Measurements from ENCODE around the gene PRRC2C. TPM values are rescaled to one million over a fixed set of nuclear protein-coding genes. Genes with fewer than 3 reads are reported as not detected.

PRRC2C gene
- total and polyA plus RNA-seq, 7 donors = 12.7 to 71.4 (median 50.8) TPM

GRCh38 chr1:171637928-171638576, 152.7 kb downstream of the PRRC2C start:
- Histone ChIP-seq H3K9me3 (no peaks in the 10 kb centered on the region), H3K36me3 (ENCODE audit: insufficient read depth in 1 of 2, low read depth in 1 of 2) (no peaks in the 10 kb centered on the region), H3K4me1 (no peaks in the 10 kb centered on the region), H3K27ac (no peak overlapping the region), H3K4me3 (no peak overlapping the region), H3K27me3 (ENCODE audit: insufficient read depth in 3 of 3, low read length in 2 of 3) (no peaks in the 10 kb centered on the region)
- TF ChIP-seq CTCF (IDR thresholded peaks at IDR 0.05) = no peak
- 66 to 69% (median 67%) methylated on average over 4 of the region's 4 CpGs for whole genome bisulfite sequencing, 3 donors
- no peak for ATAC-seq
- intact Hi-C loops (cut with DNase I) = no loop called here
- no peak for DNase-seq

- Histone ChIP-seq H3K9me3 (no peaks in the 10 kb centered on the region), H3K4me1 (peaks cover 7% of the 10 kb centered on the region), H3K27ac (no peak overlapping the region), H3K4me3 (no peak overlapping the region), H3K27me3 (ENCODE audit: insufficient read depth in 3 of 3, low read length in 2 of 3) (no peaks in the 10 kb centered on the region), H3K36me3 (ENCODE audit: insufficient read depth in 1 of 2, low read depth in 1 of 2) (no peaks in the 10 kb centered on the region)
- WGBS, 3 donors = 96 to 98% (median 97%) methylated on average over 1 of the region's 1 CpG
- no peak for TF ChIP-seq CTCF (IDR thresholded peaks at IDR 0.05)
- intact Hi-C loops (cut with DNase I) = loop anchor here (10.0 kb wide), 1 partner anchor 105 kb away; the partner anchor contains the start of gene VAMP4 (in 2 of the 2)
- no peak for ATAC-seq
- DNase-seq = no peak
Observed at GRCh38 chr1:171640225-171640624, 154.9 kb downstream of the PRRC2C start.

GRCh38 chr1:171641076-171641864, 155.9 kb downstream of the PRRC2C start:
- intact Hi-C loops (cut with DNase I) = loop anchor here (10.0 kb wide), 1 partner anchor 104 kb away; the partner anchor contains the start of gene VAMP4 (in 2 of the 2)
- no peak for TF ChIP-seq CTCF (IDR thresholded peaks at IDR 0.05)
- ATAC-seq (no peak), DNase-seq (no peak)
- Histone ChIP-seq H3K27ac (no peak overlapping the region), H3K36me3 (ENCODE audit: insufficient read depth in 1 of 2, low read depth in 1 of 2) (no peaks in the 10 kb centered on the region), H3K27me3 (ENCODE audit: insufficient read depth in 3 of 3, low read length in 2 of 3) (no peaks in the 10 kb centered on the region), H3K4me3 (no peak overlapping the region), H3K9me3 (no peaks in the 10 kb centered on the region), H3K4me1 (peaks cover 15% of the 10 kb centered on the region)
- 48 to 74% (median 52%) methylated on average over 10 of the region's 10 CpGs for WGBS, 3 donors

GRCh38 chr1:171642197-171642596, 156.9 kb downstream of the PRRC2C start:
- intact Hi-C loops (cut with DNase I) = loop anchor here (2.0 to 10.0 kb wide), 2 partner anchors 103 to 343 kb away; partner anchors contain the start of gene VAMP4 (in 2 of the 2)
- H3K27me3 ChIP-seq (ENCODE audit: insufficient read depth in 3 of 3, low read length in 2 of 3) = no peaks in the 10 kb centered on the region
- no peaks in the 10 kb centered on the region for H3K36me3 ChIP-seq (ENCODE audit: insufficient read depth in 1 of 2, low read depth in 1 of 2)
- ATAC-seq (no peak), DNase-seq (no peak)
- WGBS, 3 donors = 87 to 93% (median 87%) methylated on average over 4 of the region's 4 CpGs
- TF ChIP-seq CTCF (IDR thresholded peaks at IDR 0.05) = no peak
- H3K9me3 ChIP-seq = no peaks in the 10 kb centered on the region
- H3K4me3 ChIP-seq = no peak overlapping the region
- no peak overlapping the region for H3K27ac ChIP-seq
- peaks cover 15% of the 10 kb centered on the region for H3K4me1 ChIP-seq

Other genes with a start within 250 kb of the PRRC2C start
- under 1 TPM in 2 of 4 donors, not detected in 2; 0.30 TPM for gene FMO1, start 237.0 kb upstream of the PRRC2C start, total RNA-seq
- under 1 TPM in 2 of 3 donors, not detected in 1; 0.03 to 0.19 TPM for gene FMO1, start 237.0 kb upstream of the PRRC2C start, polyA plus RNA-seq
- 1 to 10 TPM in 1 of 4 donors, under 1 TPM in 3; 0.59 to 1.7 (median 0.75) TPM for gene FMO4, start 171.3 kb upstream of the PRRC2C start, total RNA-seq
- 1 to 10 TPM in 1 of 3 donors, under 1 TPM in 2; 0.15 to 1.1 (median 0.61) TPM for gene FMO4, start 171.3 kb upstream of the PRRC2C start, polyA plus RNA-seq
- under 1 TPM in 1 of 4 donors, not detected in 3; 0.10 TPM for gene MYOCOS, start 136.7 kb downstream of the PRRC2C start, total RNA-seq
- gene MYOCOS, start 136.7 kb downstream of the PRRC2C start, polyA plus RNA-seq = not detected
- 10 to 100 TPM in 1 of 4 donors, 1 to 10 TPM in 3; 3.1 to 12.6 (median 5.1) TPM for gene MYOC, start 167.2 kb downstream of the PRRC2C start, total RNA-seq
- 1 to 10 TPM; 1.1 to 2.4 (median 1.5) TPM for gene MYOC, start 167.2 kb downstream of the PRRC2C start, polyA plus RNA-seq

All from psoas muscle (tissue), 8 donors.